HL-60/S4 treated with retinoic acid at 250 ng/mL for 4 days and 3 days (cell line): ENCODE results near the gene KCTD16.

Source experiments
- in situ Hi-C: fragments of 300-500 bp; cut with MboI; formaldehyde crosslinking; loops from 2 replicates; pipeline ENCODE4 v1.7.0; 2022; ENCODE audit warnings: low sequenced_read_pairs

KCTD16 gene

DNA sequence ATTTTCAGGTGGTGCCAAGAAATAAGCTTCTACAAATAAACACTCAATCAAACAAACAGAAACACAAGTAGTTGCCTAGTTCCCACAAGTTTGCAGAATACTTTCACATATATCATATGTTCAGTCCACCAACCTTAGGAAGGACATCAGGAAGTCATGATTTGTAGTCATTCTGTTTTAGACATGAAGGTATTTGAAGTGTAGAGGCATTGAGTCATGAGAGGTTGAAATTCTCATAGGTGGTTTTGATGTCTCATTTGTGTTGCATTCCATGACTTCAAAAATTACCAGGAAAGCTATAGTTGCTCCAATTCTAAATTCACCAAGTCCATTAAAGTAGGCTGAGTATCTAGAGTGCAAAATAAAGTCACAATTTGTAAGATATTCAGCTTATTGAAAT, 159.0 kb downstream of the KCTD16 start:
- in situ Hi-C loops = no loop called here

DNA sequence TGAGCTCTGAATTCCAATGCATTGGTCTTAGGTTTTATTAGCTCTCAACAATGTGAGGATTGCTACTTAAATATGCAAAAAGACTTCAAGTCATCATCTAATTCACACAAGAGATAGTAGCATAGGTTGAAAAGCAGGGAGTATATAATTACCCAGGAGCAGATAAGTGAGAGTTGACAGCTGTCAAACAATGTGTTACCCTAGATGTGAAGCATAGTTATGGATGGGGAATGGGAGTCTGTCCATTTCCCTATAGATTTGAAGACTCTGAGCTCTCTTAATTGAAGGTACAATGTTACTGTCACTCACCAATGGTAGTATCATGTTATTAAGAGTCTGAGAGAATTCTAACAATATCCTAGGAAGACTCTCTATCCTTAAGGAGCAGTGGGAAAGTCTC, 160.7 kb downstream of the KCTD16 start:
- in situ Hi-C loops = no loop called here

DNA sequence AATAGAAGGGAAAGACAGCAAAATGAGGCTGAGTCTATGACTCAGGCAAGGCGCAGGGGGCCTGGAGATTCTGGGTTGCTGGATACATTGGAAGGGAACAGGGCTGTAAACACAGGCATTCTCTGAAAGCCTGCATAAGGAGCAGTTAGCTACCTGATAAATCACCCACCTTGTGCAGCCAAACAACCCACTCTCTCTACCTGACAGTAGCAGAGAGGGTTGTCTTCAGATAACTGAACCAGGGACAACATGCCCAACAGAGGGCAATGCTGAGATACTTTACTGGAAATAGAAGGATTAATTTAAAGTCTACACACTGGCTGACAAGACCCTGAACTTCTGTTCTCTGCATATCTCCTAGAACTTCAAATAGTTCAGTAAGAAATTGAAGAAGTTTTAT, 161.6 kb downstream of the KCTD16 start:
- in situ Hi-C loops = no loop called here

DNA sequence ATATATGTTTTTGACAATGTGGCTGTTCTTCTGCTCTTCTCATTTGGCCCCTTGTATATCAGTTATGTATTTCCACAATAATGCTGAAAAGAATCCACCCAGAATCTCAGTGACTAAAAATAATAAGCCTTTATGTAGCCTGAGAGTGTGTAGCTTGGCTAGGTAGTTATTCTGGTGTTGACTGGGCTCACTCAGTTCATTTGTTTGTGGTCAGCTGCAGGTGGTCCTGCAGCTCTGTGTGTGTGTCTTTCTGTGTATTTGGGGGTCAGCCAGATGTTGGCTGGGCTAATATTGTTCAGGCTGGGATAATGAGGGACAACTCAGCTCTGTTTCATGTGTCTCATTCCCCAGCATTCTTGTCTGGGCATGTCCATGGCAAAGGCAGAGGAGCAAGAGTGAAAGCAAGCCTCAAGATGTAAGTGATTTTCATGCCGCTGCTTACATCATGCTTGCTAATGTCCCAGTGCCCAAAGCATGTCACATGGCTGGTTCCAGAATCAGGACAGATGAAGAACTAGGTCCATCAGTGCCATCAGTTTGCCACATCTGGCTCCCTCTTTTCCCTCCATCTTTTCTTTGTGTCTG, 162.8 kb downstream of the KCTD16 start:
- in situ Hi-C loops = no loop called here

DNA sequence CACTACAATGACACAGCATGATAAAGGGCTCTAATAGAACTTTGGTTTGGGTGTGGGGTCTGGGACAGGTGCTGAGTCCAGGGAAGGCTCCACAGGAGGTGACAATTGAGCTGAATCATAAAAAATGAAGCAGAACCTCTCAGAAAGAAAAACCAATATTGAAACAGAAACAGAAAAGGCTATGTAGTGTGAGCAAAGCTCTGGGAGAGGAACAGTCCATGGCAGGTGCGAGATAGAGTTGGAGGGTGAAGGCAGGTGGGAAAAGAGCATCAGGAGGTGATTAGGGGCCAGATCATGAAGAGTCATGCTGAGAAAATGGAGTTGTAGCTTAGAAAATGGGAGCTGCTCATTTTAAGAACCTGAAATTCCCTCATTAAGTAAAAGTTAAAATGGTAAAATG, 164.9 kb downstream of the KCTD16 start:
- in situ Hi-C loops = no loop called here

DNA sequence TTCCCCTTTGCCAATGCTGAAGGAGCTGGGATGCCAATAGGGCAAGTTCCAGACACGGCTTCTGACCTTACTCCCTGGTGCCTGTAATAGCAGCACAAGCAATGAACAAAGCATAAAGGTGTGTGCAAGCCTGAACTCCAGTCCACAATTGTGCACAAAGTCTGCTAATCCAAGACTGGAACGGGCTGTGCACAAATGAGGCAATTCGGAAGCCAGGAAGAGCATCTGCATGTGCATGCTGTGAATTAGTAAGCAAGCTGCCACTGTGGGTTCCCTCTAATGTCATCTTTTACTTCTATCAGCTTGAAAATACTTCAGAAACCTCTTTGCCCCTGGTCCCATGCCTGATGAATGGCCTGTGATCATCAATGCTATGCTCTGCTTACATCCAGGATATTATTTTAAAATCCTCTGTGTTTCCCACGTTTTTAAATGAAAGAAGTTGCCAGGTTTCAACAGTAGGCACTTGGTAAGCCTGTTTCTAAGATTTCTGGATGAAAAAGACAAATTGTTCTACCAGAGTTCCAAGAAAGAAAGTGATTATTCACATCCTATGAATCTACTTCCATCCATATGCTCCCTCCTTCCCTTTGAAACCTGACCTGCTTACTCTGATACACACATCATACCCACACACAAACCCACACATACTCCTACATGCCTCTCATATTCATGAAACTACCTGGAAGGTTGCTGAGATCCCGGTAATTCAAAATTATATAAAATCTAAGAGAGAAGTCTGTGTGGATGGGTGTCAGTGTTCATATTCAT, 165.7 kb downstream of the KCTD16 start:
- in situ Hi-C loops = no loop called here

DNA sequence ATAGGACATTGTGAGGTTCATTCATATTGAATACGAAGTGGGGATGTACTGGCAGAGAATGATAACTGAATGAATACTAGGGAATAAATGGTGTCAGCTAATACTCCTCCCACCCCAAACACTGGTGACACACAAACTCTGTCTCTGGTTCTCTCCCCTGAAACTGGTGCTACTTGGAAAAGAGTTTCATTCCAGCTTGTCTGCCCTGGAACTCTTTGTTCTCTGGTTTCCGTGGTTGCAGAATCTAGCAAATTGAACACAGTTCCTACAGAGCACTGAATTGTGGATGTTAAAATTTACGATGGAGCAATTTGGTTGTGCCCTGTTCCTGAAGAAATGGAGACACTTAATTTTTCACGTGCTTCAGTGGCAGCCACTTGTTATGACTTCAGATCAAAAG, 181.7 kb downstream of the KCTD16 start:
- in situ Hi-C loops = no loop called here

DNA sequence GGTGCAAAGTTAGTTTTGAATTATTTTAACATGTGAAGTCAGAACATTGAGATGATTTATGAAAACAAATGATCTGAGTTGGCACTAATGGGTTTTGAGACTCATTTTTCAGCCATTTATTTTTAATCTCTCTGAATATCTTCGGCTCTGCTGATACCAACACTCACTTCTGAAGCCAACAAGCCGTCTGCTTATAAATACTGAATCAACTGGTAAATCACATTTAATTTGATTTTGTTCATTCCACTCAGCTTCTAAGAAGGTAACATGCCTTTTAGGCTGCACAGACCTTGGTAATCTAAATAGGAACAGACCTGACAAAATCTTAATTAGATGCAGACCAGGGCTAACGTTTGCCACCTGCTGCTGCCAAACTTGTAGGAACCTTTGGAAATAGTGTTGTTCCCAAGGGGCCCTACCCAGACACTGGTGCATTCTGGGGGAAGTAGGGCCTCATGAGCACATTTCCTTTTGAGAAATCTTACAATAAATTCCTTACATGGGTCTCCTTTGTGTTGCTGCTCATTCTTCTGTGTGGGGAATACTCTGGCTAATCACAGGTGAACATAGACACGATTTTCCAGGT, 182.2 kb downstream of the KCTD16 start:
- in situ Hi-C loops = no loop called here

DNA sequence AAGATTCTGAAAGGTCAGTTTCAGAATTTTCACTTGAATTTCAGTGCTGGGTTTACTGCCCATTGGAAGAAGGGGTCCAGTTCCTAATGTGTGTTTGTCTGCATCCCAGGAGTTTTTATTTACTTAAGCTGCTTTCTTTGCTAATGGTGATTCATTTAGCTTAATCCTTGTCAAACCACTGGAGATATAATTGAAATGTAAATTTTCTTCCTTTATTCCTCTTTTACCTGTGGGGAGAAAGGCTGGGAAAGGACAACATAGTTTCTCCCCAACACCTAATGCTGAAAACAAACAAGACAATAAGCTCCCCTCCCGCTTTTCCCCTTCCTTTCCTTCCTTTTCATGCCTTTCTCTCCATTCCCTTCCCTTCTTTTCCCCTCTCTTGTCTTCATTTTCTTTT, 185.8 kb downstream of the KCTD16 start:
- in situ Hi-C loops = no loop called here

DNA sequence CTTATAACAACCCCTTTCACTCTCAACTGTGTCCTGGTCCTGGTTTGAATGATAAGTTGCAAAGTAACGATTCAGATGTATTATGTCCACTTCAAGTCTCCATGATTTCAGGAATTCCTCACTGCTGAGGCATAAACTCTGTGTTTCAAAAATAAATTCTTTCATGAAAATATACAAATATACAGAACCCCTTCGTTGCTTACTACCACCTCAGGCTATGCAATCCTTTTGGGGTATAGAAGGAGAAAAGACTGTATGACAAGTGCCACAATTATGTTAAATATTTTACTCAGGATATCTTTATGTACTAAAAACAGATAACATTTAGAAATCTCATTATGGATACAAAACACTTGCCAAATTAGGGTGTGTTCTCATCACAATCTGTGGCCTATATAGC, 190.7 kb downstream of the KCTD16 start:
- in situ Hi-C loops = no loop called here

DNA sequence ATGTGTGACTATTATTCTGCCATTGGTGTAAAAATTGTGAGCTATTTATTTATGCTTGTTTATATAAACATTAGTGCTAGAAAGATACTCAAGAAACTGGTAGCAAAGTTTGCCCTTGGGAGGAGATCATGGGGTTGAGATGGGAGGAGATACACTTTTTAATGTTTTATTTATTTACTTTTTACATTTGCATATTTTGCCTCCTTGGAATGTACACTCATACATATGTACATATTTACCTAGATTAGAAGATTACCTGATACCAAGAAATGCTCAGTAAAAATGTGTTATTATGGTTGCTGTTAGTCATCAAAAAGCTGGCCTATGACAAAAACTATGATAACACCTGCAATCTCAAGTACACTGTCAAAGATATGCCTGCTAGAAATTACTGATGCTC, 195.2 kb downstream of the KCTD16 start:
- in situ Hi-C loops = no loop called here

DNA sequence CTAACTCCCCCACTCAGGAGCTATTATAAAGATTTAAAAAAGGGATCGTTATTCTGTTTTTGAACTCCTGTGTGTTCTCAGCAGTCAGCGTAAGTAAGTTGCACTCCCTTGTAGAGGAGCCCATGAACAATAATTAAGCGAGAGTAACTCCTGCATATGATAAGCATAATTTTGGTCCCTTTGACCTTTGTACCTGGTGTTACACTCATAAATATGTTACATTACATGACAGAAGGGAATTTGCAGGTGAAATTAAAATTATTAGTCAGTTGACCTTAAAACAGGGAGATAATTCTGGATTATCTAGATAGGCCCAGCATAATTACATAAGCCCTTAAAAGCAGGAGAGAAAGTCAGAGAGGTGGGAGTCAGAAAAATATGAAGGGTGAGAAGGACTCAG, 197.3 kb downstream of the KCTD16 start:
- in situ Hi-C loops = no loop called here

DNA sequence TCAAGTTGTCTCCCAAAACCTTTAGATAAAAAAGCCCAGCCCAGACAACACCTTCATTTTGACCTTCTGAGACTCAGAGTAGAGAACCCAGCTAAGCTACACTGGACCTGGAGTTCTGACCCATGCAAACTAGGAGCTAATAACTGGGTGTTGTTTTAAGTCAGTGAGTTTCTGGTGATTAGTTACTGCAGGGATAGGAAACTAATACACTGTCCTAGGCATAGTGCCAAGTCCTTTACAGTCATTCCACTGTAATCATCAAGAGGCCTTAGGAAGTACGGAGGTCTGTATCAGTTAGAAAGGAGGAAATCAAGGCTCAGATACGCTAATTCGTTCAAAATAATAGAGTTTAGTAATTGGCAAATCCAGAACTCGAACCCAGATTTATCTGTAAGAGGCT, 197.9 kb downstream of the KCTD16 start:
- in situ Hi-C loops = no loop called here

DNA sequence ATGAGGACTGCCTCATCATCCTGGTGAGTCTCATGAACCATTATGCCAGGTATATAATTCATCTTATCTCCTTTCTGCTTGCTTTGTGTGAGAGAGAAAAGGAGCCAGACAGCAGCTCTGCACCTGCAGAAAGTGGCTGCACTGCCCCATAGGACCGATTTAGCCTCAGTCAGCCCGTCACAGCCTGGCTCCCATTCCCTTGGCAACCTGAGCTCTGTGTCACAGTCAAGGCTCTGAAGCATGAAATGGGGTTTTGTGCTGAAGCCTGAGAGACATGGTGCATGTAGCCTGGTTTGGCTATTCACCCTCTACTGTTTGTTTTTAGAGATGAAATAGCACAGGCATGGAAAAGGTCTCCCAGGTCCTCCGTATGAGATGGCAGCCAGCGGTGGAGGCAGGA, 198.3 kb downstream of the KCTD16 start:
- in situ Hi-C loops = no loop called here

DNA sequence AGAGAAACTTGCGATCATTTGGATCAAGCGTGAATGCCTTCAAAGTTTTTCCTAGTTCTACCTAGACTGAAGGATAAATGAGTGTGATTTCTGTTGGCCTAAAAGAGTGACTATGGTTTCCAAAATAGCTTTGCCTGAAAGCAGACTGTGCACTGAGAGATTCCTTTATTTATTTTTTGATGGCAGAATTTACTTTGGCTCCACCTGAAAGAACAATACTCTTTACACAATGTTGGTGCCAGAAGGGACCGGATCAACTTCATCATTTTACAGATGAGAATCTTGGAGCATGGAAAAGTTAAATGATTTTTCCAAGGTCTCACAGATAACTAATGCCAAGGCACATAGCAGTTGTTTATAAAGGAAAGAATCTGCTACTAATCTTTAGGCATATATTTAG, 199.6 kb downstream of the KCTD16 start:
- in situ Hi-C loops = no loop called here

DNA sequence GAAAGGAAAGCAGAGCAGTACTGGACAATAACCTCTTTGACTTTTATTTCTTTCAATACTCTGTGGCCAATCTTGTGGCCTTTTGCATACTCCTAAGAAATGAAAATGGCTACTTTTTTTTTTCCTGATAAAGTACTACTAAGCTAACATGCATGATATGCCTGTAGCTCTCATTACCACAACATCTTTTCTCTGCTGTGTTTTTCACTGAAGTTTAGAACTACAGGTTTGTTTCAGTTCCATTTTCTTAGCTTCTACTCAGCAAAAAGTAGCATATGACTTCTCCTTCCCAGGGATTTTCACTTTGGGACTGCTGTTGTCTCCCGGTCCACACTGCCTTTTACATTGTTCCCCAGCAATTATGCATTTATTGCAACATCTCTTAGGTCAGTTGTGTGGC, 204.0 kb downstream of the KCTD16 start:
- in situ Hi-C loops = no loop called here

DNA sequence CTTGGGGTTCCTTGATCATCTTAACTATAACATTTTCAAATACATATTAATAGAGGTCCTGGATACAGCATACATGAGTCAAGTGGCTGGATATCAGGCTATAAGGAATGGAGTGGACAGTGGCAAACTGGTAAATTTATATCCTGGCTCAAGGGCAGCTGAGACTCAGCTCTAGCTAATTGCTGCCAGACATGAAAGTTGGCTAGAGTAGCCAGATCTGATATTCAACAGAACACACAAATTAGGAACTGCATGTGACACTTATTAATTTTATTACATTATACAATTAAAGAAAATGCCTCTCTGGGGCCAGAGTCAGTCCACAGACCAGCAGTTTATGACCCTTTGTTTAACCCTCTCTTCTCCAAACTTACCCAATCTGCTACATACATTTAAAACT, 206.5 kb downstream of the KCTD16 start:
- in situ Hi-C loops = no loop called here

DNA sequence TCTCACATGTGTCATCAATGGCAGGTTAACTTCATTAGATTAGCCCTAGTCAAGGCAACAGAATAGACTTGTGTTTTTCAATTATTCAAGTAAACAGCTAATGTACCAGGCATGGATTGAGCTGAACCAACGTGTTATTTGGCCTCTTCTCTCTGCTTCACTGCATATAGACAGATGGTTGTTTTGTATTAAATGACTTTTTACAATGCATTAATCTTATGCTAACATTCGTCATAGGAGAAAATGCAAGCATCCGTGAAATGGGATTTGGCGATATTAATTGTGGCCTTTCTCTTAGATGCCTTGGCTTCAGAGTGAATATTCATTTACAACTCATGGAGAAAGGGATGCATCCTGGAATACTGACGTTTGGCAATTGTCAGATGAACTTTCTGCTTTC, 208.0 kb downstream of the KCTD16 start:
- in situ Hi-C loops = no loop called here

DNA sequence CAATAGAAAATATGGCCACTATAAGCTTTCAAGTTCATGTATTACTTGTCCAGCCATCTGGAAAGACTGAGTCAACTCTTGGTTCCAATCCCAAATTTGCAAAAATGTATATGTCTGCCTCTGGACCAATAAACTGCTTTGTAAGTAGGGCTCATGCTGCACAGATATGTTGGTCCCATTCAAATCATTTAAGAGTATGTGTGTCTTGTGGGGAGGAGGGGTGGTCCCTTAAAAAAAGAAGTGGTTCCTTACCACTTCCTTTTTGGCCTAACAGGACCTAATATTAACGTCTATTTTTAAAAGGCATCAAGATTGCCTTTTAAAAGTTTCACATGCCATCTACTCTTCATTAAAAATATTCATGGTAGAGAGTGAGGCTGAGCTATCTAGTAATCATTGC, 214.9 kb downstream of the KCTD16 start:
- in situ Hi-C loops = no loop called here

DNA sequence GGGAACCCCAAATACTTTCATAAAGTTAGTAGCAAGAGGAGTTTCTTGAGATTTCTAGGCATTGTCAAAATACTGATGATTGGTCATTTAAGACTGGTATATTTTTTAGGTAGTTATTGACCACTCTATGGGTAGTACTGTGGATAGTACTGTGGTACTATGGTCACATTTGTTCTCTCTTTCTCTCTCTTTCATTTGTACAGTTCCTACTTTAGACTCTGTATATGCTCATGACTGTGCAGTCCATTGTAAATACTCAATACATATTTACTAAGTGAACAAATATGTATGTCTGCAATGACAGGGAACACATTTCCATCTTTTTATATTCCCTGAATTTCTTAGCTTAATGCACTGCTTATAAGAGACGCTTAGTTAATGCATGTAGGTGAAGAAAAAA, 215.6 kb downstream of the KCTD16 start:
- in situ Hi-C loops = no loop called here

DNA sequence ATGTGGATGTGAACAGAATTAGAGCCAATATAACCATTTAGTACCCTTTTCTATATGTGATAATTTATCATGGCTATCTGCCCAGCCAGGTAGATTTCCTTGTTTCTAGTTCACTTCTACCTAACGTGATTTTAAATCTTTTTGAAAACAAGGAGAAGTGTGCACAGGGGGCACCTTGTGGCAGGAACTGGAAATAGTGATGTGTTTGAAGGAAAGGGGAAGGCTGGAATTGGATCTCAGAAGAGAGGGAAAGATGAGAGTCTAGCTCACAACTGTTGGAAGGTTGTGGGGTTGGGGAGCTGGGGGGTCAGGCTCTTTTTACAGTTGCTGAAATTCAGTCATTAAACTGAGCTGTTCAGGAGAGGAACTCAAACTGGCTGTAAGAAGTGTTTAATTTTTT, 219.5 kb downstream of the KCTD16 start:
- in situ Hi-C loops = no loop called here

DNA sequence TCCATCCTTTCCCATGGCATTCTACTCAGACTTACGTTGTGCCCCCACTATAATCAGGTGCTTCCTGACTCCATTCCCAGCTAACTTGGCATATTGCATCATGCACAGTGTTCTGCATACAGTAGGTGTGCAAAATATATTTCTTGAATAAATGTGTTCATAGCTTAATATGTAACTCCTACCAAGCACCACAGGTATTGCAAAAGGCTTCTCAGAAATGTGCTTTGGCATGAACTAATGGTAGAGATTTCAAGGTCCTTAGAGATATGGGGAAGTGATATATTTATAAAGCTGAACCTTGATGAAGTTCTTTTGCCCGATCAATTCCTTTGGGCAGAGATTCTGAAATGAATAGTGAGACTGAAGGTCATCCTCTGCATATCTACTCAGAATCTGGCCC, 220.4 kb downstream of the KCTD16 start:
- in situ Hi-C loops = no loop called here
